Type B pancreatic cell (in vitro differentiated cells): ENCODE results near the gene S100A2. TPM values are rescaled to one million over a fixed set of nuclear protein-coding genes. Genes with fewer than 3 reads are reported as not detected.

Experiments used
- DNase-seq: peaks from one replicate; pipeline ENCODE4 v3.0.0; 2021; ENCODE audit warnings: mixed read lengths; ENCODE audit not compliant: unreplicated experiment; ENCODE audit errors: extremely low spot score
- H3K27ac Mint-ChIP-seq: 2 replicates; pipeline ENCODE4 v1.8.0; 2021; ENCODE audit warnings: mild to moderate bottlenecking, mixed read lengths
- H3K27me3 Mint-ChIP-seq: 2 replicates; pipeline ENCODE4 v1.8.0; 2021; ENCODE audit warnings: mixed read lengths
- H3K36me3 Mint-ChIP-seq: 2 replicates; pipeline ENCODE4 v1.8.0; 2021; ENCODE audit warnings: mixed read lengths
- H3K4me1 Mint-ChIP-seq: one replicate; pipeline ENCODE4 v1.8.0; 2021; ENCODE audit warnings: mixed read lengths; ENCODE audit not compliant: unreplicated experiment
- H3K4me3 Mint-ChIP-seq: 2 replicates; pipeline ENCODE4 v1.8.0; 2021; ENCODE audit warnings: mild to moderate bottlenecking, mixed read lengths
- H3K9me3 Mint-ChIP-seq: 2 replicates; pipeline ENCODE4 v1.8.0; 2021; ENCODE audit warnings: mixed read lengths
- total RNA-seq: library from RNA; stranded (reverse); gene quantifications from 2 replicates; pipeline ENCODE4 v1.2.1, GENCODE V29; 2021; ENCODE audit warnings: low replicate concordance
- TF ChIP-seq, protein P1 (sequence below): fragments of 200-600 bp; sonication (generic); conservative IDR thresholded peaks from 2 replicates; pipeline ENCODE4 v1.5.0; 2021; ENCODE audit warnings: antibody characterized with exemption, mild to moderate bottlenecking

The S100A2 gene
- total RNA-seq, 1 donor from 2014 or later: 0.75 TPM

DNA sequence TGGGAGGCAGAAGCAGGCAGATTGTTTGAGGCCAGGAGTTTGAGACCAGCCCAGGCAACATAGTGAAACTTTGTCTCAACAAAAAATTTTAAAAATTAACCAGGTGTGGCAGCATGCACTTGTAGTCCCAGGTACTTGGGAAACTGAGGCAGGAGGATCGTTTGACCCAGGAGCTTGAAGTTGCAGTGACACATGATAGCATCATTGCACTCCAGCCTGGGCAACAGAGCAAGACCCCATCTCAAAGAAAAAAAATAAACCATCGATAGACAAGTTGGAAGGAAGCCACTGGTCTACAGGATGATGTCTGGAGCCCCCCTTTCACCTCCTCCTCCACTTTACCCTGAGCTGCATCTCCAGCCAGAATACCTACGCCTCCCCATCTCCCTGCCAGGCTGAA is 46.4 kb downstream of the S100A2 start:
- TF ChIP-seq, protein P1, sequence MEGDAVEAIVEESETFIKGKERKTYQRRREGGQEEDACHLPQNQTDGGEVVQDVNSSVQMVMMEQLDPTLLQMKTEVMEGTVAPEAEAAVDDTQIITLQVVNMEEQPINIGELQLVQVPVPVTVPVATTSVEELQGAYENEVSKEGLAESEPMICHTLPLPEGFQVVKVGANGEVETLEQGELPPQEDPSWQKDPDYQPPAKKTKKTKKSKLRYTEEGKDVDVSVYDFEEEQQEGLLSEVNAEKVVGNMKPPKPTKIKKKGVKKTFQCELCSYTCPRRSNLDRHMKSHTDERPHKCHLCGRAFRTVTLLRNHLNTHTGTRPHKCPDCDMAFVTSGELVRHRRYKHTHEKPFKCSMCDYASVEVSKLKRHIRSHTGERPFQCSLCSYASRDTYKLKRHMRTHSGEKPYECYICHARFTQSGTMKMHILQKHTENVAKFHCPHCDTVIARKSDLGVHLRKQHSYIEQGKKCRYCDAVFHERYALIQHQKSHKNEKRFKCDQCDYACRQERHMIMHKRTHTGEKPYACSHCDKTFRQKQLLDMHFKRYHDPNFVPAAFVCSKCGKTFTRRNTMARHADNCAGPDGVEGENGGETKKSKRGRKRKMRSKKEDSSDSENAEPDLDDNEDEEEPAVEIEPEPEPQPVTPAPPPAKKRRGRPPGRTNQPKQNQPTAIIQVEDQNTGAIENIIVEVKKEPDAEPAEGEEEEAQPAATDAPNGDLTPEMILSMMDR: no peak
- DNase-seq: no peak
- Mint-ChIP-seq H3K4me3 (no peak overlapping the region), H3K27ac (peak overlapping the region; percentile 90), H3K9me3 (no peaks in the 10 kb centered on the region), H3K4me1 (peaks cover 25% of the 10 kb centered on the region), H3K36me3 (no peaks in the 10 kb centered on the region), H3K27me3 (no peaks in the 10 kb centered on the region)

DNA sequence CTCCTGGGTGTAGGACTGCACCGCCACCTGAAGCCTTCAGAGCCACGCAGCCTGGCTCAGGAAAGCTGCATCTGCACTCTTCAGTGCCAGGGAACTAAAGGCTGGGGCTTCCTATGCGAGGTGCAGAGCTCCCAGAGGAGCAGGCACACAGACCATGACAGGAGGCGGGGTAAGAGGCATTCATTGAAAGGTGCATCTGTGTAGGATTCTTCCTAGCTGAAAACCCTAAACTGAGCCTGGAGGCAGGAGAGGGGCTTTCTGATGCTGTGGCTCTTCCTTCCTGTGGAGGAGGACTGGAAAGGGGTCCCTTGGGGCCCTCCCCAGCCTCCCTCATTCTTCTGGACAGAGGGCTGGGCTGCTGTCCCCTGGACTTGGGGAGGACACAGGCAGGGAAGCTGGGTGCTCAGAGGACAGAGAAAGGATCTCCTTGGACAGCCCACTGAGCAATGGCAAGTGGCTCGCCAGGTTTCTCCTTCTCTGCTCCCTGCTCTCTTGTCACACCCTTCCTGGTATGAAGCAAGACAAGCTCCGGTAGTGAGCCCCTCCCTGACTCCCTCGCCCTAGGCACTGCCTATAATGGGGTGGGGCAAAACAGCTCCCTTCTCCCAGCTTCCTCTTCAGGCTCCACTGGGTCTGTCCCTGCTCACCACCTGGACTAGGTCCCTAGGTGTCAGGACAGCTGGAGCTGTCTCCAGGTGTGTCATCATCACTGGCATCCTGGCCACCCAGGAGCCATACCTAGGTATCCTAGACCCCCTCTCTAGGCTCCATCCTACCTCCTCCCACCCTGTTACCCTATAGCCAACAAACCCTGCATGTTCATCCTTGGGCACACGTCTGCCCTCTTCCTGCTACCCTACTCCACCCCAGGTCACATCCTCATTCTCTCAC is 49.9 kb downstream of the S100A2 start:
- Mint-ChIP-seq H3K4me3 (peak overlapping the region; percentile 63), H3K27ac (peak overlapping the region; percentile 97), H3K27me3 (no peaks in the 10 kb centered on the region), H3K4me1 (peaks cover 28% of the 10 kb centered on the region), H3K9me3 (no peaks in the 10 kb centered on the region), H3K36me3 (no peaks in the 10 kb centered on the region)
- TF ChIP-seq, protein P1: no peak
- no peak for DNase-seq

DNA sequence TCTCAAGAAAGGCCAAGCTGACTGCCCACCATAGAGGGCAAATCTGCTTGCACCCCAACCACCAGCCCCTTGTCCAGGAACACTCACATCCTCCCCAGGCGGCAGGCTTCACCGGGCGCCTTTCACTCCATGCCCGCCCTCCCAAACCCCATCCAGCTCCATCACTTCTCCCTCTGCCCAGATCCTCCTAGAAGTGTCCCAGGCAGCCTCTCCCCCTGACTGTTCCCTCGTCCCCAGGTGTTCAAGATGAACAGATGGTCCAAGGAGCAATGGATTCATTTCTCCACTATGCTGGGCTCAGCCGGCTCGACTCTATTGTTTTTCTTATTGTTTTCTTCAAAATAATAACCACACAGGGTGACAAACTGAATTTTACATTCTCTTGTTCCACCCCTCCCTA is 52.0 kb downstream of the S100A2 start:
- H3K36me3 Mint-ChIP-seq: no peaks in the 10 kb centered on the region
- peak overlapping the region; percentile 97 for H3K27ac Mint-ChIP-seq
- H3K4me1 Mint-ChIP-seq: peaks cover 17% of the 10 kb centered on the region
- H3K27me3 Mint-ChIP-seq: no peaks in the 10 kb centered on the region
- TF ChIP-seq, protein P1: no peak
- H3K4me3 Mint-ChIP-seq: no peak overlapping the region
- DNase-seq: no peak
- no peaks in the 10 kb centered on the region for H3K9me3 Mint-ChIP-seq

- TF ChIP-seq, protein P1: no peak
- Mint-ChIP-seq H3K4me3 (no peak overlapping the region), H3K27ac (peak overlapping the region; percentile 97), H3K36me3 (no peaks in the 10 kb centered on the region), H3K9me3 (no peaks in the 10 kb centered on the region), H3K27me3 (no peaks in the 10 kb centered on the region), H3K4me1 (peaks cover 13% of the 10 kb centered on the region)
- no peak for DNase-seq
Measured at GRCh38 chr1:153513023-153513422, 52.6 kb downstream of the S100A2 start.

Other genes starting within 250 kb of the S100A2 start
- gene PGLYRP4, start 217.0 kb downstream of the S100A2 start, total RNA-seq: 4.4 and 5.9 TPM in 2 replicates
- gene S100A9, start 208.0 kb downstream of the S100A2 start, total RNA-seq: 1,065 and 1,707 TPM in 2 replicates
- gene S100A12, start 190.2 kb downstream of the S100A2 start, total RNA-seq: 0.62 TPM in 1 of 2 replicates, not detected in the other
- gene S100A8, start 174.8 kb downstream of the S100A2 start, total RNA-seq: 667 and 678 TPM in 2 replicates
- not detected in 2 replicates for gene S100A7A, start 149.3 kb downstream of the S100A2 start, total RNA-seq
- 6.2 and 10.2 TPM in 2 replicates for gene S100A7, start 105.2 kb downstream of the S100A2 start, total RNA-seq
- 21.9 and 1,154 TPM in 2 replicates for gene S100A6, start 29.9 kb downstream of the S100A2 start, total RNA-seq
- 0.62 TPM in 1 of 2 replicates, not detected in the other for gene S100A5, start 24.9 kb downstream of the S100A2 start, total RNA-seq
- gene S100A4, start 20.0 kb downstream of the S100A2 start, total RNA-seq: 61.0 and 200 TPM in 2 replicates
- 1.4 and 2.8 TPM in 2 replicates for gene S100A3, start 16.6 kb downstream of the S100A2 start, total RNA-seq
- gene S100A16, start 47.3 kb upstream of the S100A2 start, total RNA-seq: 173 and 517 TPM in 2 replicates
- 139 and 266 TPM in 2 replicates for gene S100A14, start 50.5 kb upstream of the S100A2 start, total RNA-seq
- 58.3 and 102 TPM in 2 replicates for gene S100A13, start 61.7 kb upstream of the S100A2 start, total RNA-seq
- gene S100A1, start 62.6 kb upstream of the S100A2 start, total RNA-seq: 0.97 TPM in 1 of 2 replicates, not detected in the other
- 87.5 and 108 TPM in 2 replicates for gene CHTOP, start 68.2 kb upstream of the S100A2 start, total RNA-seq
- 28.2 and 40.3 TPM in 2 replicates for gene SNAPIN, start 92.9 kb upstream of the S100A2 start, total RNA-seq
- gene ILF2, start 105.1 kb upstream of the S100A2 start, total RNA-seq: 241 and 291 TPM in 2 replicates
- gene NPR1, start 112.8 kb upstream of the S100A2 start, total RNA-seq: 2.2 and 2.4 TPM in 2 replicates
- 70.3 and 90.8 TPM in 2 replicates for gene INTS3, start 162.2 kb upstream of the S100A2 start, total RNA-seq
- 20.6 and 22.1 TPM in 2 replicates for gene SLC27A3, start 209.6 kb upstream of the S100A2 start, total RNA-seq